GM23248 (cell line): ENCODE data around the gene AMIGO1.

Experiments
- EZH2 ChIP-seq: fragments of 200-600 bp; sonication (generic); IDR thresholded peaks from 2 replicates; pipeline ENCODE4 v1.6.1; 2018; ENCODE audit warnings: antibody characterized with exemption, mild to moderate bottlenecking; ENCODE audit not compliant: insufficient read depth, poor library complexity, severe bottlenecking
- EZH2phosphoT487 ChIP-seq: fragments of 200-600 bp; sonication (generic); IDR thresholded peaks from 2 replicates; pipeline ENCODE4 v1.6.1; 2018; ENCODE audit warnings: antibody characterized with exemption, moderate library complexity, mild to moderate bottlenecking, low read depth; ENCODE audit not compliant: insufficient read depth

DNA sequence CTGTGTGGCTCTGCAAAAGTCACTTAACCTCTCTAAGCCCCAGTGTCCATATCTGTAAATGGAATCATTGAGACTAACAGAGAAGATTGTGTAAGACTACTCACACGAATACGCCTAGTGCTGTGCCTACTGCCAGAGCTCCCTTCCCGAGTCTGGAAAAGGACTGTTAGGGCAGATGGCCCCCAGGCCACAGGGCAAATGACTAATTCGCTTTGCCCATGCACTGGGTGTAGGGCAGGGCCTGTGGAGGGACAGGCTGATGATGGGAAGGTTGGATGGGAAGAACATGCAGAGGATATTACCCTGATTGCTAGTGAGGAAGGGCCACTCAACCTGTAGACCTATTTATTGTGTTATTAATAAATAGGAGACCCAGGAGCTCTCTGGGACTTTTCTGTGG is 26.0 kb upstream of the AMIGO1 start:
- no peak for TF ChIP-seq EZH2
- no peak for TF ChIP-seq EZH2phosphoT487
